Measurements from ENCODE around the gene EIF4G3. TPM values are rescaled to one million over a fixed set of nuclear protein-coding genes. Genes with fewer than 3 reads are reported as not detected.

EIF4G3 gene
- polyA plus RNA-seq, 3 donors: 5.1 to 34.2 (median 5.8) TPM

- Mint-ChIP-seq H3K27ac (peak overlapping the region in 3 of 7 donors; percentile 12 to 47 (median 40)), H3K4me1 (peaks cover 9% of the 10 kb centered on the region), H3K27me3 (ENCODE audit: low read depth in 3 of 3) (peaks cover 0 to 2% (median 0%) of the 10 kb centered on the region in 3 donors), H3K4me3 (no peak overlapping the region), H3K9me3 (peaks cover 0 to 4% (median 2%) of the 10 kb centered on the region in 7 donors), H3K36me3 (peaks cover 34 to 57% of the 10 kb centered on the region in 2 donors)
- H2AFZ ChIP-seq (ENCODE audit: insufficient read depth, low read depth, low read length, poor library complexity, severe bottlenecking): no peak overlapping the region
- TF ChIP-seq CTCF (IDR thresholded peaks at IDR 0.05): no peak
- H3K79me2 ChIP-seq (ENCODE audit: insufficient read depth, low read length): peaks cover 15% of the 10 kb centered on the region
- peaks cover 1 to 5% of the 10 kb centered on the region in 2 donors for H3K4me1 ChIP-seq (ENCODE audit: control insufficient read depth in 1 of 2, insufficient read depth in 2 of 2, low read length in 2 of 2)
- peaks cover 22 to 49% of the 10 kb centered on the region in 2 donors for H3K36me3 ChIP-seq (replicated peaks in 1 of 2; ENCODE audit: control insufficient read depth in 1 of 2, insufficient read depth in 2 of 2, low read length in 2 of 2)
- no peaks in the 10 kb centered on the region for H3K27me3 ChIP-seq (ENCODE audit: control insufficient read depth in 2 of 2, insufficient read depth in 2 of 2, low read length in 2 of 2)
- H4K20me1 ChIP-seq (ENCODE audit: insufficient read depth, low read length): peaks cover 9% of the 10 kb centered on the region
- 93% methylated on average over 3 of the region's 6 CpGs for WGBS (ENCODE audit: insufficient coverage)
- intact Hi-C loops (cut with micrococcal nuclease): loop anchor here in 1 of 2 donors (10.0 kb wide), 1 partner anchor 57 kb away; no protein-coding TSS in a partner anchor
- H3K4me2 ChIP-seq (replicated peaks; ENCODE audit: extremely low read depth, low read length, poor library complexity, severe bottlenecking): no peak overlapping the region
- no peak for DNase-seq
- H3K9me3 ChIP-seq (replicated peaks in 1 of 2; ENCODE audit: control insufficient read depth in 1 of 2, insufficient read depth in 1 of 2, low read length in 2 of 2): no peaks in the 10 kb centered on the region
- H3K4me3 ChIP-seq (replicated peaks in 1 of 3; ENCODE audit: low read depth in 2 of 3, low read length in 3 of 3): no peak overlapping the region
- H3K9ac ChIP-seq (ENCODE audit: insufficient read depth, low read length, poor library complexity, severe bottlenecking): no peak overlapping the region
- no peak overlapping the region for H3K27ac ChIP-seq (ENCODE audit: low read depth in 1 of 2, low read length in 2 of 2)
Observed at GRCh38 chr1:21082073-21082472, 94.6 kb downstream of the EIF4G3 start.

- intact Hi-C loops (cut with micrococcal nuclease): loop anchor here in 1 of 2 donors (10.0 kb wide), 1 partner anchor 48 kb away; no protein-coding TSS in a partner anchor
- peaks cover 34% of the 10 kb centered on the region for H3K79me2 ChIP-seq (ENCODE audit: insufficient read depth, low read length)
- H4K20me1 ChIP-seq (ENCODE audit: insufficient read depth, low read length): peaks cover 5% of the 10 kb centered on the region
- no peaks in the 10 kb centered on the region for H3K27me3 ChIP-seq (ENCODE audit: control insufficient read depth in 2 of 2, insufficient read depth in 2 of 2, low read length in 2 of 2)
- no peak overlapping the region for H3K4me3 ChIP-seq (replicated peaks in 1 of 3; ENCODE audit: low read depth in 2 of 3, low read length in 3 of 3)
- peak overlapping the region; percentile 40 to 81 (median 65) for H3K27ac Mint-ChIP-seq
- H3K27ac ChIP-seq (ENCODE audit: low read depth in 1 of 2, low read length in 2 of 2): peak overlapping the region in 1 of 2 donors; percentile 30
- no peak overlapping the region for H2AFZ ChIP-seq (ENCODE audit: insufficient read depth, low read depth, low read length, poor library complexity, severe bottlenecking)
- H3K9me3 Mint-ChIP-seq: no peaks in the 10 kb centered on the region
- DNase-seq: peak; percentile 51 to 76 (median 57)
- no peaks in the 10 kb centered on the region for H3K27me3 Mint-ChIP-seq (ENCODE audit: low read depth in 3 of 3)
- no peak overlapping the region for H3K4me3 Mint-ChIP-seq
- no peak for TF ChIP-seq CTCF (IDR thresholded peaks at IDR 0.05)
- peaks cover 25% of the 10 kb centered on the region for H3K4me1 Mint-ChIP-seq
- no peak overlapping the region for H3K9ac ChIP-seq (ENCODE audit: insufficient read depth, low read length, poor library complexity, severe bottlenecking)
- H3K9me3 ChIP-seq (replicated peaks in 1 of 2; ENCODE audit: control insufficient read depth in 1 of 2, insufficient read depth in 1 of 2, low read length in 2 of 2): no peaks in the 10 kb centered on the region
- H3K4me1 ChIP-seq (ENCODE audit: control insufficient read depth in 1 of 2, insufficient read depth in 2 of 2, low read length in 2 of 2): peaks cover 12 to 20% of the 10 kb centered on the region in 2 donors
- peaks cover 19 to 44% of the 10 kb centered on the region in 2 donors for H3K36me3 Mint-ChIP-seq
- H3K4me2 ChIP-seq (replicated peaks; ENCODE audit: extremely low read depth, low read length, poor library complexity, severe bottlenecking): no peak overlapping the region
- peaks cover 14 to 31% of the 10 kb centered on the region in 2 donors for H3K36me3 ChIP-seq (replicated peaks in 1 of 2; ENCODE audit: control insufficient read depth in 1 of 2, insufficient read depth in 2 of 2, low read length in 2 of 2)
Observed at GRCh38 chr1:21077085-21077484, 99.6 kb downstream of the EIF4G3 start.
